DLD1 (cell line): ENCODE results near the gene F11.
"Not testable (repeated sequence)": the region's sequence is repeated elsewhere in the genome, so short reads cannot be mapped to it uniquely, and the experiment has no call there.

Experiments
- in situ Hi-C: cut with HindIII; loops from 2 replicates; pipeline ENCODE4 v1.10.0; 2017; ENCODE audit warnings: low sequenced_read_pairs

Gene F11

GRCh38 chr4:186298031-186298647 lies 32.1 kb downstream of the F11 start:
- in situ Hi-C loops = no loop called here

- in situ Hi-C loops = no loop called here
Observed at GRCh38 chr4:186299291-186299690, 33.3 kb downstream of the F11 start.

GRCh38 chr4:186300659-186301390 lies 34.8 kb downstream of the F11 start:
- in situ Hi-C loops = no loop called here

- in situ Hi-C loops = no loop called here
Observed at GRCh38 chr4:186304216-186304615, 38.2 kb downstream of the F11 start.

- in situ Hi-C loops = no loop called here
Observed at GRCh38 chr4:186304866-186305505, 39.0 kb downstream of the F11 start.

- in situ Hi-C loops = no loop called here
Observed at GRCh38 chr4:186307497-186307896, 41.5 kb downstream of the F11 start.

GRCh38 chr4:186307916-186308315 lies 41.9 kb downstream of the F11 start:
- in situ Hi-C loops = no loop called here

GRCh38 chr4:186318481-186318880 lies 52.5 kb downstream of the F11 start:
- in situ Hi-C loops = no loop called here

GRCh38 chr4:186324660-186325059 lies 58.7 kb downstream of the F11 start:
- in situ Hi-C loops = not testable (repeated sequence)

GRCh38 chr4:186326391-186326790 lies 60.4 kb downstream of the F11 start:
- in situ Hi-C loops = no loop called here

- in situ Hi-C loops = no loop called here
Observed at GRCh38 chr4:186329372-186329771, 63.4 kb downstream of the F11 start.

- in situ Hi-C loops = no loop called here
Observed at GRCh38 chr4:186330368-186330767, 64.4 kb downstream of the F11 start.

- in situ Hi-C loops = no loop called here
Observed at GRCh38 chr4:186335793-186336192, 69.8 kb downstream of the F11 start.
